NCI-H1694 (cell line): Measurements from ENCODE around the gene LRRK1.

Source experiments
- DNase-seq: peaks from one replicate; lab custom pipeline; 2025; lab: John Stamatoyannopoulos, UW

The LRRK1 gene

DNA sequence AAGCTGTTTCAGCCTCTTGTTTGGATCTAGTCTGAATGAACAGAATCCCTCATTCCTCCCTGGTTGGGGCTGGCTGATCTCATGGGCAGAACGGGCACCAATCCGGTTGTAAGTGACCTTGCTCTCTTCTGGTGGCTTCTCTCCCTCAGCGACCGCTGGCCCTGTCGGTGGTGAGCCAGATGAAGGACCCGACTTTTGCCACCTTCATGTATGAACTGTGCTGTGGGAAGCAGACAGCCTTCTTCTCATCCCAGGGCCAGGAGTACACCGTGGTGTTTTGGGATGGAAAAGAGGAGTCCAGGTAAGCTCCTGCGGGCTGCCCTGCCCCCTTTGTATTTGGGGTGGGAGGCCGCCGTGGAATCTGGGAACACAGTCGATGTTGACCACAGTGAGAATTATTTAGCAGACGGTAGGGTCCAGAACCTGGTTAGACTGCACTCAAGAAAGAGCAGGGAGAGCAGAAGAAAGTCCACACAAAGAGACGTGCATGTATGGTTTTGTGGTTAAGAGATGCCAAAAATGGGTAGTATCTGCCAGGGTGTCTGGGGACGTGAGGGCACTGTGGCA lies 138.8 kb downstream of the LRRK1 start:
- no peak for DNase-seq

DNA sequence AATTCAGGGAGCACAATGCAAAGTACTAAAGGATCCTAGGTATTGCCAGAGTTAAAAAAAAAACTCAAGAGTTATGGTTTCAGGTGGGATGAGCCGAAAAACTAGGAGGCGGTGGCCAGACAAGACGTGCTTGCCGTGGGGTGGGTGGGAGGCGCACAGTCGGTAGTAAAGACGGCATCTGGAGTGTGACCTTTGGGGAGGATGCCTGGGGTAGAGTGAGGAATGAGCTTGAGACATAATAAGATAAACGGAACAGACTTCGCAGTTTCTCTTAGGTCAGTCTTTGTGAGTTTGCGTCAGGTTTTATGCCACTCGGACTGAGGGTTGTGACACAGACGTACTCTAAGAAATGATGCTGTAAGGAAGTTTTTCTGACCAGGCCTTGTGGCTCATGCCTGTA lies 139.6 kb downstream of the LRRK1 start:
- DNase-seq: no peak

DNA sequence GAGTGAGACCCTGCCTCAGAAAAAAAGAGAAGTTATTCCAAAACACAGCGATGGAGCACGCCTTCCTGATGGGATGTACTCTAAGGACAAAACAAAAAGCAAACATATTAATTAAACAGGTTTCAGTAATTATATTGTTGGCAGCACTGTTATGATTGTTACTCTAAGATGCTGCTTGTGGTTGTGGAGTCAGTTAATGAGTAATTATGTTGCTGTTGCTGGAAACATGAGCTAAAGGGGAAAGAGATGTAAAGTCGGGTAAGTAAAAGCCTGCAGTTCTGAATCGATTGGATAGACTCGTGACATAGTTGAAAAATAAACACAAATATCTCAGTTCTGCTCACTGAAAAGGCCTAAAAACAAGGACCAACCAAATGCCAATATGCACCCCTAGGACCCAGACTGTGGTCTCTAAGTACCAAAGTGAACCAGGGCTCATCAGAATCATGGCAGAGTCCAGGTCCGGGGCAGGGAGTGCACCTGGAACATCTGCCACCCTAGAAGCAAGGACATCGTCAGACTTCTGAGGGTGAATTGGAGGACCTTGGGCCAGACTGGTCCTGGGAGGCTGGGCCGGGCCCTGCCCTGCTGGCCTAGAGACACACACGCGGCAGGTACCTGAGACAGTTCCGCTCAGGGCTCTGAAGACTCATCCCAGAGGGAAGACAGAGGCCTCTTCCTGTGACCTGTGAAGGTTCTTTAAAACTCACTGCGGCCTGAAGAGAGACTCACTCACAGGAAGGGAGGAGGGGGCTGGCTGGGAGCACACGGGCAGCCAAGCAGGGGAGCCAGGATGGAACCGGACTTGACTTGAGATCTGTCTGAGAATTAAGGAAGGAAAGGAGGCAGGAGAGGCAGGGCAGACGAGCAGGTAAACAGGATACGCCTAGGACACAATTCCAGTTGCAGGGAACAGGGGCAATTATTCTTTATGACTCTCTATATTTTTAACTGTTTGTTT lies 140.5 kb downstream of the LRRK1 start:
- DNase-seq: no peak

DNA sequence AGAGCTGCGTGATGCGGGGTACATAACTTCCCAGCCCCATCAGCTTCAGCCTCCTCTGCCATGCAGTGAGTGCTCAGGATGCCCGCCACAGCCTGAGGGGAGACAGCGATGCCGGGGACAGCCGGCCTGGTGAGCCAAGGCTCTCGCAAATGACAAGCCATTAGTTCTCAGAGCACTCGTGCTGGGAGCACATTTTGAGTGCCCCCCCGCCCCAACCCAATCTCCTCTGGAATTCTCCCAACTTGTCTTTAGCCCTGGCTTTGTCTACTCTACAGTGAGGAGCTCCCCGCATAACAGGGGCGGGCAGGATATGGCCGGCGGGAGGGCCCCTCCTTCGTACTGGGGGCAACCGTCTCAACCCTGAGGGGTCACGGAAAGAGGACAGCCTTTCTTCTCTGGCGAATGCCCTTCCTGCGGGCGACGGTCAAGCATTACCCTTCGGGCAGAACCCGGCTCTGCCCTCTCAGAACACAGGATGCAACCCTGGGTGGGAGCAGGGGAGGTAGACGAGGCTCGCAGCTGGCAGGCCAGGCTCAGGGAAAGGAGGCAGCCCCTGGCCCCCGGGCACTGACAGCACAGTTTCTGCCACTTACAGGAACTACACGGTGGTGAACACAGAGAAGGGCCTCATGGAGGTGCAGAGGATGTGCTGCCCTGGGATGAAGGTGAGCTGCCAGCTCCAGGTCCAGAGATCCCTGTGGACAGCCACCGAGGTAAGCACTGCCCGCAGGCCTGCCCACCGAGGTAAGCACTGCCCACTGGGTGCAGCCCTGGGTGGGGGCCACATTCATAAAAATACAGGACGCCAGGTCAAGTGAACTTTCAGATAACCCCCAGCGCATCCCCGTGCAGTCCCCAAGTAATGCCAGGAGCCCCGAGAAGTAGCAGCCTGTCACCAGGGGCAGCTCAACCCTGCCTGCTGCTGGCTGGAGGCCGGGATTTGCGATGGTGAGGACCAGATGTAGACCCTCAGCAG lies 141.7 kb downstream of the LRRK1 start:
- DNase-seq: no peak

DNA sequence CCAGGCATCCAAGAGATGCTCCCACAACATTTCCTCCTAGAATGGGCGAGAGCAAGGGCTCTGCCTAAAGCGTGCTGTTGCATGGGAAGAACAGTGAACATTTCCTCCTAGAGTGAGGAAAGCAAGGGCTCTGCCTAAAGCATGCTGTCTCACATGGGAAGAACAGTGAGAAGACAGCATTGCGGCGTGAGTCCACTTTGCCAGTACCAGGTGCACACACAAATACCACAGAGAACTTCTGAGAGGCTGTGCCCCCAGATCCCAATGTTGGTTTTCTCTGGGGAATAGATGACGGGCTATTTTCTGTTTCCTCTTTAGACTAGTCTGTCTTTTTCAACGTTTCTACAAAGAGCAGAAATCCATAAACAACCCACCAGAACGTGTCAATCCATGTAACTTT lies 142.9 kb downstream of the LRRK1 start:
- DNase-seq: no peak

DNA sequence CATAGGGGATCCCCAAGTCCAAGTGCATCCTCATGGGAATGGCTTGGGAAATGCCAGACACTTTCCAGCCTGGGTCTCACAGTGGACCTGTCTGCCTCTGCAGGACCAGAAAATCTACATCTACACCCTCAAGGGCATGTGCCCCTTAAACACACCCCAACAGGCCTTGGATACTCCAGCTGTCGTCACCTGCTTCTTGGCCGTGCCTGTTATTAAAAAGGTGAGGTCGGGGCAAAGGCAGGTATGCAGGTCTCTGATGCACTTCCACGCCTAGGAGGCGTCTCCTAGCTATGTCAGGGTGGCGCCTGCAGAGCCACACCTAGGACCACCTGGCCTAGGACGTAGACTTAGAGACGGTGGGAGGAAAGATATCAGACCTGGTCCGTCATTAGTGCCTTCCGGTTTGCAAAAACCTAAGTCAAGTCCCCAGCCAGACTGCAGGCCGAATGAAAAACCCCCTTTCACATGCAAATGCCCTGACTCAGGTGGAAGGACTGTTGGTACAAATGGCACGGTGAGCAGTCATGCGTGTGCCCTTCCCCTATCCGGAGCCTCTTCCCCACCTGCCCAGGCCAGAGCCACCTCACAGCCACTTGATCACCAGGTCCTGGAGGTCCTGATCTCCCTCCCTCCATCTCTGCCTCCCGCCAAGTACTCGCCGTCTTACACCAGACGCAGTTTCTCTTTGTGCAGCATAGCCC lies 143.5 kb downstream of the LRRK1 start:
- no peak for DNase-seq

DNA sequence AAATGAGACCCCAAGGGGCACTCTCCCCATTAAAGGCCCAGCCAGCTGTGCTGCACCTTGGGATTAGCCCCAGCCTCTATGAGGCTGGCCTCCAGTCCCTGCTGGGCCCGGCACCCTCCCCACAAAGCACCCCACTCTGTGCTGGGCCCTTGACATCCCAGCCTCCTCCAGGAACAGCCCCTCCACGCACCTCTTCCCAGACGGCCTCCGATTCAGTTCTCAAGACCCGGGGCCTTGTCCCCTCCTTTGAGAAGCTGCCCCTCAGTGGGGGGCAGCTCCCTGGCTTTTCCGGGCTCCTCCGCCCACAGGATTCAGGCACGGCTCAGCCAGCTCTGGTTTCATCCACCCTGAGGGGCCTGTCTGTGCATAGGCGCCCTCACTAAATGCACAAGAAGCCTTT lies 144.1 kb downstream of the LRRK1 start:
- no peak for DNase-seq

DNA sequence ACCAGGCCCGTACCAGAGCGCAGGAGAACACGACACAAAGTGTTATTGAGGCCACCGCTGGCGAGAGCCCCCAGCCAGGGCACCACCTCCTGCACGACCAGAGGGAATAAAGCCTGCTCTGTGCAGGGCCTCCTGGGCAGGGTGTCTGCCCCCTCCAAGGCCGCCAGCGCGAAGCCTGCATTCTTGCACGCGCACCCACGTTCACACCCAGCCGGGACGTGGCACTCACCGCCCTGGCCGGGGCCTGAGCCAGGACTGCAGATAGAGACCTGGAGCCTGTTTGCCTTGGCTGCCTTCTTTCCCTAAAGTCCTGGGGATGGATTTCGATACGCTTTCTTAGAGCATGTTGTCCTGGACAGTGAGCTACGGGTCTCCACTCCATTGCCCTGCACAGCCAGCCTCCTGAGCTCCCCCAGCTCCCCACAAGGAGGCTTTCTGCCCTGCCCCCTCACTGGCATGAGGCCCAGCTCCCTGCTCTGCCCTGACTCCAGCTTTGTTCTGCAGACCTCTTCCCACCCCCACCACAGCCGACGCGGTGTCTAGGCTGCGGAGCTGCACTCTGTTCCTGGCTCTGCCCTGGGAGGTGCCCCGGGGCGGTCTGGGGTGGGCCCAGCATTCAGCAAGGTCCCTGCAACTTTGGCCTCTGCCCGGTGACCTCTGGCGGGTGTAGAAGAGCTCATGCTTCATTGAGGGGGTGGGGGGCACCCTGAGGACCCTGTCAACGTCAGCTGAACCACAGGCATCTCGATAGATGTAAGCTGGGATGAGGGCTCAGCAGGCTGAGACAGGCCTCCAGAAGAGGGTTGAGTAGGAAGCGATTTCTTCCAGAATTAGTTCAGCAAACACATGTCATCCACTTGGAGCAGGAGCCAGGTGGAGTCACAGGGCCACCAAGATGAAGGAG lies 145.0 kb downstream of the LRRK1 start:
- DNase-seq: no peak

DNA sequence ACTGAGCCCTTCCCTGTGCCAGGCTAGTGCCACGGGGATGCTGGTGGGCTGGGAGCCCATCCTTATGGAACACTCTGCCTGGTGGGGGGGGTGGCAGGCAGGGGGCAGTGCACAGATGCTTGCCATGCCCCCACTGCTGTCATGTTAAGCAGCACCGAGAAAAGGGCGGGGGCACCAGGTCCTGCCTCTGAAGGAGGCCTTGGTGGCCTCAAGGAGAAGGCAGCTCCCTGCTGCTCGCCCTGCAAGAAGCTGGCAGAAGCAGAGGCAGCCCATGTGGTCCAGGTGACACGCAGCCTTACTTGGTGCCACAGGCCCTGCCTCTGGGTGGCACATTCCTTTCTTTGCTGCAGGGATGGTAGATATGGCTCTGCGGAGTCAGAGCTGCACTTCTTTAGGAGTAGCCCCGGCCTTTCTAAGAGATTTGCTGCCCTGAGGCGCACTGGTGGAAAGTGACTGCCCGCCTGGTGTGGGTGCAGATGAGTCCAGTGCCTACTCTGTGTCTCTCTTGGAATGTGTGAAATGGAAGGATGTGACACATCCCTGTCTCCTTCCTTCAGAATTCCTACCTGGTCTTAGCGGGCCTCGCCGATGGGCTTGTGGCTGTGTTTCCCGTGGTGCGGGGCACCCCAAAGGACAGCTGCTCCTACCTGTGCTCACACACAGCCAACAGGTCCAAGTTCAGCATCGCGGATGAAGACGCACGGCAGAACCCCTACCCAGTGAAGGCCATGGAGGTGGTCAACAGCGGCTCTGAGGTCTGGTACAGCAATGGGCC lies 145.8 kb downstream of the LRRK1 start:
- DNase-seq: no peak

DNA sequence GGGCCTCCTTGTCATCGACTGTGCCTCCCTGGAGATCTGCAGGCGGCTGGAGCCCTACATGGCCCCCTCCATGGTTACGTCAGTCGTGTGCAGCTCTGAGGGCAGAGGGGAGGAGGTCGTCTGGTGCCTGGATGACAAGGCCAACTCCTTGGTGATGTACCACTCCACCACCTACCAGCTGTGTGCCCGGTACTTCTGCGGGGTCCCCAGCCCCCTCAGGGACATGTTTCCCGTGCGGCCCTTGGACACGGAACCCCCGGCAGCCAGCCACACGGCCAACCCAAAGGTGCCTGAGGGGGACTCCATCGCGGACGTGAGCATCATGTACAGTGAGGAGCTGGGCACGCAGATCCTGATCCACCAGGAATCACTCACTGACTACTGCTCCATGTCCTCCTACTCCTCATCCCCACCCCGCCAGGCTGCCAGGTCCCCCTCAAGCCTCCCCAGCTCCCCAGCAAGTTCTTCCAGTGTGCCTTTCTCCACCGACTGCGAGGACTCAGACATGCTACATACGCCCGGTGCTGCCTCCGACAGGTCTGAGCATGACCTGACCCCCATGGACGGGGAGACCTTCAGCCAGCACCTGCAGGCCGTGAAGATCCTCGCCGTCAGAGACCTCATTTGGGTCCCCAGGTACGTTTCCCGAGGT lies 146.5 kb downstream of the LRRK1 start:
- DNase-seq: no peak

DNA sequence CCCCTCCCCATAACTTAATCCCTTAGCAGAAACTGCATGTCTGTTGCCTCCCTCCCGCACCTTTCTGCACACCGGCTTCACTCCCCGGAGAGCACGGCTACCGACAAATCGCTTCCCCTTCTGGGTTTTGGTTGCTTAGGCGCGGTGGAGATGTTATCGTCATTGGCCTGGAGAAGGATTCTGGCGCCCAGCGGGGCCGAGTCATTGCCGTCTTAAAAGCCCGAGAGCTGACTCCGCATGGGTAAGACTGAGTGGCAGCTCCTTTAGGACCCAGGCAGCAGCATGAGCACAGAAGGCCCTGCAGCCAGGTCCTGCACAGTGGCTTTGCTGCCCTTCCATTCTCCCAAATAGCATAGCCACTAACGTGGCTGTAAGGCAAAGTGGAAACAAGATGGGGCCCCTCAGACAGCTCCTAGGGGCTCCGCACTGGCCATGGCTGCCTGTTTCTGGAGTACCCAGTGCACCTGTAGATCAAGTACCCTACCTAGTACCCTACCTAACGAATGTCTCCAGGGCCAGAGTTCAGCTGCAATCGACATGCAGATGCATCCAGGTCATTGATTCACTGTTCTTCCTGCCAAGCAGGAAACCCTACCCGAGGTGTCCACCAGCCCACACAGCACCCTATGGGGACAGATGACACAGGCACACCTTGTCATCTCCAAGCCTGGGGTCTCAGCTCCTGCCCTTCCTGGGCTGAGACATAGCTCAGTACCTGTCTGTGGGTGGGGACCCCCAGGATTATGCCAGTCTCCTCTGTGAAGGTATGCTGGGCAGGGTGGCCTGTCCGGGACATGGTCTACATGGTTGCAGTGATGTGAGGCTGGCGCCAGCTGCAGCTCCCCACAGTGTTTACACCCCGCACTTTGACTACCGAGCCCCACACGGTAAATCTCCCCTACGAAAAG lies 147.6 kb downstream of the LRRK1 start:
- no peak for DNase-seq

DNA sequence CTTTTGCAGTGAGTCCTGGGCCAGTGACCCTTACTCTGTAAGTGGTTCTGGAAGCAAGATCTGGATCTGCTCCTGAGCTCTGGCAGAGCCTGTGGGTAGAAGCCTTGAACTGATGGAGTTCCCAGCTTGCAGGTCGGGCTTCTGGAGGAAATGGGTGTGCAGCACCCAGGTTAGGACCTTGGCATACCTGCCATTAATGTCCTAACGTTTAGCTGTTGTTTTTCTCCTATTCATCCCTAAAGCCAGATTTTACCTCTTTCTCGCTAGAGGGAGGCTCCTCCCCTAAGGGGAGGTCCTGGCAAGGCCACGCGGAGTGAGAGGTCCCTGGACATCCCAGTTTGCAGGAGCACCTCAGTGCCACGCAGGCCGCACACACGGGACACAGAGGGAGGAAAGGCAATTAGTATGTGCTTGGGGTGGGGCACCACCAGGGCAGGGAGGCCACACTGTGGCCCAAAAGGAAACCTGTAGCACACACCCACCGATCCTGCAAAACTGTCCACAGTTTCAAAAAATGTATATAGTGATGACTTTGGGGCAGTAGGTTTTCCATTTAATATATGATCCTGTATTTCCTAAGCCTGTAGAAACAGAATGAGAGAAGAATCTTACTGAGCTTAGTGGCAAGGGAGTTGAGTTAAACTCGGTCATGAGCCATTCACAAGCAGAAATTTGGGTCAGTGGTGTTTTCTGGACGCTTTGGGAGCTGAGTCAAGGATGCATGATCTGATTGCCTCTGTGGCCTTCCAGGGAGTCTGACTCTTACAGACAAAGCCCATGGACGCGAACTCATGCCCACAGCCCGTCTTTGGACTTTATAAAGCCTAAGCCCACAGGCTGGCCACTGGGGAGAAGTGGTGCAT lies 148.7 kb downstream of the LRRK1 start:
- no peak for DNase-seq

DNA sequence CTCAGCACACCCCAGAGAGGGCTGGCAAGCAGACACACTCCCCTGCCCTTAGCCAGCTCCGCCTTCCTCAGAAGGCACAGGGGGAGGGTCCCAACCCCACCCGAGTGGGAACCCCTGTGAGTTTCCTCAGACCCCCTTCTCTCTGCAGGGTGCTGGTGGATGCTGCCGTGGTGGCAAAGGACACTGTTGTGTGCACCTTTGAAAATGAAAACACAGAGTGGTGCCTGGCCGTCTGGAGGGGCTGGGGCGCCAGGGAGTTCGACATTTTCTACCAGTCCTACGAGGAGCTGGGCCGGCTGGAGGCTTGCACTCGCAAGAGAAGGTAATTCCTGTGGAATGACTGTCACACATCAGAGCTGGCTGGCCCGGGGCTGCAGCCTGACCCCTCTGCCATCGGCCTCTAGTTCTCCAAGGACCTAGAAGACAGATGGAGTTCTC lies 149.4 kb downstream of the LRRK1 start:
- DNase-seq: no peak

DNA sequence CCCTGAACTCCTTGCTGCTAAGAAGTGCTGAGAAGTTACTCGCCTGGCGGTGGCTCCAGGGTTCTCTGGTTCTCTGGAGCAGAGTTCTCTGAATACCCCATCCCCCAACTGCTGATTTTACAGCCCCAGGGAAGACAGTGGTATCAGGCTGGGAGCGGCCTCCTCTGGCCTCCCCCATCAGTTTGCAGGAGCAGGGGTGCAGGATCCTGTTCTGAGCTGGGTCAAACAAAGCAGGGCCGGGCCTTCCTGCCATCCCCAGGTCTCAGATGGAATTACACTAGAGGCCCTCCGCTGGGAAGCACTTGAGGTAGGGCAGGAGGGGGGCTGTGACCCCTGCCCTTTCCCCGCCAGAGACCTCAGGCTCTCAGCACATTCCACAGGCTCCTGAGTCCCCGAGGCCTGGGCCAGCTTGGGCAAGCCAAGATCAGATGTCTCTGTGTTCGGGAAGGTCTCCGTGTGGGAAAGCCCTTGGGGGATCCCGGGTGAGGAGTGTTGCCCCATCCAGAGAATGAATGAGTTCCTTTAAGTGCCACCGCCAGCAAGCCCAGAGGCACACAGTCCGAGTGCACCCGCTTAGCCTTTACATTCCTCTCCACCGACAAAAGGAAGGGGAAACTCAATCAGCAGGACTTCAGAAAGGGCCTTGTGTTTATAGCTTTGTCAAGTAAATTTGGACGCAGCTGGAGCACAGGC lies 149.9 kb downstream of the LRRK1 start:
- no peak for DNase-seq

DNA sequence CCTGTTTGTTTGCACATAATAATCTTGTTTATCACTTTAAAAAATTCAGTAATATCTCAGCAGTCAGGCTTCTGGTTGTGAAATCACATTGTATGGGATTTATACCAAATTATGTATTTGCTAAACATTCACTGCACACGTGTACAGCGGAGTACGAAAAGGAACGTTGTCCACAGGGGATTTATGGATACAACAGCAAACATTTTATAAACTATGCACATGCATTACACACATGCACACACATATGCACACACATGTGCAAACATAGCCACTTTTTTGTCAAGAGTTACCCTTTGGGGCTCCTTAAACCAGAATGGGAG lies 150.5 kb downstream of the LRRK1 start:
- no peak for DNase-seq

DNA sequence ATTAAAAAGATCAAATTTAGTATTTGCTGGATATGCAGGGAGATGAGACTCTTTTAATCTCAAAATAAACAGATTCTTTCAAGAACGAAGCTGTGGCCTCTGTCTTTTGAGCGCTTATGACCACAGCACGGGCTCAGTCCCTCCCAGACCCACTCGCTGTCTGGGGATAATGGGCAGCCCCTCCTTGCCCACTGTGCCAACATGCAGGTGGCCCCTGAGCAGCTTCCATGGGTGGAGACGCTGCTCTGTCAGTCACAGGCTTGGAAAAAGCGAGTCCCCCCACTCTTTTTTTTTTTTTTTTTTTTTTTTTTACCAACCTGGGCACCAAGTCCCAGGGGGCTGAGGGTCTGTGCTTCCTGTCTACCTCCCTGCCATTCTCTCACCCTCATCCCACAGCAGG lies 150.9 kb downstream of the LRRK1 start:
- no peak for DNase-seq
